HG02852 (cell line): Measurements from ENCODE around the gene PAM.
"Not testable (repeated sequence)": the region's sequence is repeated elsewhere in the genome, so short reads cannot be mapped to it uniquely, and the experiment has no call there.

Experiments used
- ATAC-seq: cut with Tn5 transposase; IDR thresholded peaks from one replicate; pipeline ENCODE4 v1.9.1; 2021; ENCODE audit warnings: mild to moderate bottlenecking, moderate library complexity; ENCODE audit not compliant: unreplicated experiment

The PAM gene

GRCh38 chr5:103035701-103036100 is 280.6 kb downstream of the PAM start:
- no peak for ATAC-seq

GRCh38 chr5:103036601-103037000 is 281.5 kb downstream of the PAM start:
- ATAC-seq, result no peak

- no peak for ATAC-seq
These were observed 282.8 kb downstream of the PAM start for GRCh38 chr5:103037673-103038455.

GRCh38 chr5:103041071-103041676 is 286.1 kb downstream of the PAM start:
- ATAC-seq, result no peak

DNA sequence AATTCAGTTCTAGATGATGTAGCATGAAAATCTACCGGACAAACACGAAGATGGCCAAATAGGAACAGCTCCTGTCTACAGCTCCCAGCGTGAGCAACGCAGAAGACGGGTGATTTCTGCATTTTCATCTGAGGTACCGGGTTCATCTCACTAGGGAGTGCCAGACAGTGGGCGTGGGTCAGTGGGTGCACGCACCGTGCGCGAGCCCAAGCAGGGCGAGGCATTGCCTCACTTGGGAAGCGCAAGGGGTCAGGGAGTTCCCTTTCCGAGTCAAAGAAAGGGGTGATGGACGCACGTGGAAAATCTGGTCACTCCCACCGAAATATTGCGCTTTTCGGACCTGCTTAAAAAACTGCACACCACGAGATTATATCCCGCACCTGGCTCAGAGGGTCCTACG is 291.6 kb downstream of the PAM start:
- ATAC-seq, result not testable (repeated sequence)

GRCh38 chr5:103057208-103058130 is 302.4 kb downstream of the PAM start:
- ATAC-seq, result no peak

DNA sequence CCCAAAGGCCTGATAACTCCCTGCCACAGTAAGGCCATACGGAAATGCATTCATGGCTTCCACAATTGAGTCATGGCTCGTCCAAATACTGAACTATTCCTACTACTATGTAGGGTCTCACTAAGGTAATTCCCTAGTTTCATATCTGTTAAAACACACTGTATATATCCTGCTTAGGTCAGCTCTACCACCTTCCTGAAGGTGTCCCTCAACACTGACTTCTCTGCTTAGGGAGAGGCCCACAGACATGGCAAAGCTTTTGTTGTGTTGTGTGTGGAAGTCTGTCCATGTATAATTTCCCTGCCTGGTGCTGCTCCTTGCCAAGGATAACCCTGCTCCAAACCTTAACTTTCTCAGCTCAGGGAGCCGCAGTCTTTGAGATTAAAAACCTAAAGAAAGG is 304.4 kb downstream of the PAM start:
- no peak for ATAC-seq

- ATAC-seq, result no peak
These were observed 305.4 kb downstream of the PAM start for GRCh38 chr5:103060424-103060954.

DNA sequence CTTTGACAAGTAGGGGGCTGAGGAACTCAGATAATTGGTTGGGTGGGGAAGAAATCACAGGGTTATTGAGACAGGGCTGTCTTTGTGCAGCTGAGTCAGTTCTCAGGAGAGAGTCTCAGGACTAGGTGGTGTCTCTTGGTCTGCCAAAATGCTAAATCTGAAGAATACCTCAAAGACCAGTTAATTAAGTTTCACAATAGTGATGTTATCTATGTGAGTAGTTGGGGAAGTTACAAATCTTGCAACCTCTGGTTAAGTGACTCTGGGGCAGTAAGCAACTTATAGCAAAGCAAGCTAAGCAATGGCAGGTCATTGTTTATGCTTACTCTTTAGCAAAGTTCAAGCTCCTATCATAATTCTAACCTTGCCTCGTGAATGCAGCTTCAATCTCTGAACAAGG is 311.2 kb downstream of the PAM start:
- no peak for ATAC-seq

DNA sequence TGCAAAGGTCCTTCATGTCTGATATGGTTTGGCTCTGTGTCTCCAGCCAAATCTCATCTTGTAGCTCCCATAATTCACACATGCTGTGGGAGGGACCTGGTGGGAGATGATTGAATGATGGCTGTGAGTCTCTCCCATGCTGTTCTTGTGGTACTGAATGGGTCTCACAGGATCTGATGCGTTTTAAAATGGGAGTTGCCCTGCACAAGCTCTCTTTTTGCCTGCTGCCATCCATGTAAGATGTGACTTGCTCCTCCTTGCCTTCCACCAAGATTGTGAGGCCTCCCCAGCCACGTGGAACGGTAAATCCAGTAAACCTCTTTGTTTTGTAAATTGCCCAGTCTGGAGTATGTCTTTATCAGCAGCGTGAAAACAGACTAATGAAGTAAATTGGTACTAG is 318.4 kb downstream of the PAM start:
- not testable (repeated sequence) for ATAC-seq

DNA sequence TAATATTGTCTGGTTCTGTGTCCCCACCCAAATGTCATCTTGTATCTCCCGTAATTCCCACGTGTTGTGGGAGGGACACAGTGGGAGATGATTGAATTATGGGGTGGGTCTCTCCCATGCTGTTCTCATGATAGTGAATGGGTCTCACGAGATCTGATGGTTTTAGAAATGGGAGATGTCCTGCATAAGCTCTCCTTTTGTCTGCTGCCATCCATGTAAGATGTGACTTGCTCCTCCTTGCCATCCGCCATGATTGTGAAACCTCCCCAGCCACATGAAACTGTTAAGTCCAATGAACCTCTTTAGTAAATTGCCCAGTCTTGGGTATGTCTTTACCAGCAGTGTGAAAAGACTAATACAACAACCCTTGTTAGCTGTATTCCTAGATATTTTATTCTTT is 320.3 kb downstream of the PAM start:
- no peak for ATAC-seq
